ENCODE results near the gene TM9SF1.

Gene TM9SF1

GRCh38 chr14:24179961-24180796 lies 15.1 kb downstream of the TM9SF1 start:
- in situ Hi-C loops (cut with MboI; ENCODE audit: low sequenced_read_pairs): no loop called here

GRCh38 chr14:24179294-24179960 lies 15.8 kb downstream of the TM9SF1 start:
- in situ Hi-C loops (cut with MboI; ENCODE audit: low sequenced_read_pairs): no loop called here

- in situ Hi-C loops (cut with MboI; ENCODE audit: low sequenced_read_pairs): no loop called here
These were observed 16.7 kb downstream of the TM9SF1 start for GRCh38 chr14:24178399-24179178.

DNA sequence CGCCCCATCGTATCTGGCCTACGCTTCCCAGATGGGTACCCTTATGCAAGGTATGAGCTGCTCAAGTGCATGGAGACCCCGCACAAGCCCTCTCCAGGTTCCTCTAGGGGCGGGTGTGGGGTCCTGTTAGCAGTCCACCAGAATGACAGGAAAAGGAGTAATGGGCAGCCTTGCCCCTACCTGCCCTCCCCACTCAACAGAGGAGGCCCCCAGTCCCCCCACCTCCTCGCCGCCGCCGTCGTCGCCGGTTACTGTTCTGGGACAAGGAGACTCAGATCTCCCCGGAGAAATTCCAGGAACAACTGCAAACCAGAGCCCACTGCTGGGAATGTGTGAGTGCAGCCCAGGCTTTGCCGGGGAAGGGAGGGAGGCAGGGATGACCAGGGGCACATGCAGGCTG lies 17.4 kb downstream of the TM9SF1 start:
- in situ Hi-C loops (cut with MboI; ENCODE audit: low sequenced_read_pairs): no loop called here

- in situ Hi-C loops (cut with MboI; ENCODE audit: low sequenced_read_pairs): no loop called here
These were observed 18.0 kb downstream of the TM9SF1 start for GRCh38 chr14:24177041-24177825.

GRCh38 chr14:24176599-24176998 lies 18.6 kb downstream of the TM9SF1 start:
- in situ Hi-C loops (cut with MboI; ENCODE audit: low sequenced_read_pairs): no loop called here

GRCh38 chr14:24172871-24173281 lies 22.4 kb downstream of the TM9SF1 start:
- in situ Hi-C loops (cut with MboI; ENCODE audit: low sequenced_read_pairs): no loop called here

DNA sequence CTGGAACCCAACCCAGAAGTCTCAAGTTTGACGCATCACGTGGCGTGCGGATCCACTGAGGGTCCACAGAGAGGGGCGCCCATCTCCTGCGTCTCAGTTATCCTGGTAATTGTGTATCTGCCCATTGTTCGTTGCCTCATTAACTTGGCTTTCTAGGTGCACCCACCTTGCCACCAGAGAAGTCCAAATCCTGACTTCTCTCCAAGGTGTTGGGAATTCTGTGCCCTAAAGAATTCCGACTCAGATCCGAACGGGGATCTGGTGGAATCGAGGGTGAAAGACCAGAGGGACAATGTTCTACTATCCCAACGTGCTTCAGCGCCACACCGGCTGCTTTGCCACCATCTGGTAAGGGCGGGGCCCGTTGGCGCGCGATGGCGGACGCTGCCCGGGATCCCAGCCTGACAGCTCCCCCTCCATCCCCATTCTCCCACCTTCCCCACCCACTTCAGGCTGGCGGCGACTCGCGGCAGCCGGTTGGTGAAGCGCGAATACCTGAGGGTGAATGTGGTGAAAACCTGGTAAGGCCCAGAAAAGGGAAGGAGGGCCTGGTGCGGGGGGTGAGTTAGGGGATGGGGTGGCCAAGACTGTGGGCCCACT lies 22.9 kb downstream of the TM9SF1 start:
- in situ Hi-C loops (cut with MboI; ENCODE audit: low sequenced_read_pairs): no loop called here

DNA sequence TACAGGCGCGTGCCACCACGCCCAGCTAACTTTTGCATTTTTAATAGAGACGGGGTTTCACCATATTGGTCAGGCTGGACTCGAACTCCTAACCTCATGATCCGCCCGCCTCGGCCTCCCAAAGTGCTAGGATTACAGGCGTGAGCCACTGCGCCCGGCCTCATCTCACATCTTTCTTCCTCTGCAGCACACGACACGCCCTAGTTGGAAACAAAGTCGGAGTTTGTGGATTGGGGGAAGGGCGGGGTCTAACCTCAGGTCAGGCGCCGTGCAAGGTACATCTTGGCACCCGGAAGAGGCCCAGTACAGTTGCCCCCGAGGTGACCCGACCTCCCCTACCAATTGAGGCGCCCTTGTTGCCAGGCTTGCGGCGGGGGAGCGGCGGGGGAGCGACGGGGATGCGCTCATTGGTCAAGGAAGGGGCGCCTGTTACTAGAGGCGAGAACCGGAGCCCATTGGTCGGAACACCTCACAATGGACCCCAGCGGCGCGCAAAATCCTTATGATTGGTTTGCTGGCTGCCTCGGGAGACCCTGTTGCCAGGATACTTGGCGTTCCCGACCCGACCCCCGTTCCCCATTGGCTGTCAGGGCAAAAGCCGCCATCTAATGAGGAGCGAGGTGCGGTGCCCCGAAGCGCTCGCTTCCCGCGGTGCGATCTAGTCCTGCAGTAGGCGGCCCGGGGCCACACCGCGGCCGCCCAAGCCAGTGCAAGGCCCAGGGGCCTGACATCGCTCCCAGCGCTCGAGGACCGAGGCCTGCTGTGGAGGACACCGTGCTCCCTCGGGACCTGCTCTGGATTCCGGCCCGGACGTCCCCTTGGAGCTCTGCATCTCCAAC lies 23.6 kb downstream of the TM9SF1 start, which contains the start of gene REC8:
Gene REC8, plus strand, starts transcription at position 659 of the 839 bp plus-strand sequence. CDS start 473 bp downstream, outside the sequence.
- in situ Hi-C loops (cut with MboI; ENCODE audit: low sequenced_read_pairs): no loop called here

- in situ Hi-C loops (cut with MboI; ENCODE audit: low sequenced_read_pairs): no loop called here
These were observed 27.6 kb downstream of the TM9SF1 start for GRCh38 chr14:24167469-24168114.

DNA sequence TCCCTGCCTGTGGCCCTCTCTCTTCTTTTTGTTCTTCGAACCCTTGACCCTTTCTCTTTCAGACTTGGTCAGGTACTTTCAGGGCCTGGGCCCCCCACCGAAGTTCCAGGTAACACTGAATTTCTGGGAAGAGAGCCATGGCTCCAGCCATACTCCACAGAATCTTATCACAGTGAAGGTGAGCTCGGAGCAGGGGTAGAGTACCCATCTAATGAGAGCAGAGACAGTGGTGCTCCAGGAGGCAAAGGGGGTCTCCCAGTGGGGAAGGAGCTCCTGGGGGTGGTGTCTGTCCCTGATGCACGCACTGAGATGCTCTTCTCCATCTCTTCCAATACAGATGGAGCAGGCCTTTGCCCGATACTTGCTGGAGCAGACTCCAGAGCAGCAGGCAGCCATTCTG lies 29.5 kb downstream of the TM9SF1 start:
- in situ Hi-C loops (cut with MboI; ENCODE audit: low sequenced_read_pairs): no loop called here

- in situ Hi-C loops (cut with MboI; ENCODE audit: low sequenced_read_pairs): no loop called here
These were observed 30.7 kb downstream of the TM9SF1 start for GRCh38 chr14:24164518-24164991.

GRCh38 chr14:24162093-24162492 lies 33.1 kb downstream of the TM9SF1 start:
- in situ Hi-C loops (cut with MboI; ENCODE audit: low sequenced_read_pairs): no loop called here

GRCh38 chr14:24160850-24161804 lies 34.1 kb downstream of the TM9SF1 start, which contains the start of gene IRF9:
IRF9 (plus strand) TSS chr14:24161265; CDS start chr14:24162145, 880 bp downstream.
- in situ Hi-C loops (cut with MboI; ENCODE audit: low sequenced_read_pairs): no loop called here

GRCh38 chr14:24160499-24160849 lies 34.8 kb downstream of the TM9SF1 start:
- in situ Hi-C loops (cut with MboI; ENCODE audit: low sequenced_read_pairs): no loop called here

- in situ Hi-C loops (cut with MboI; ENCODE audit: low sequenced_read_pairs): no loop called here
These were observed 35.3 kb downstream of the TM9SF1 start for GRCh38 chr14:24159777-24160498.

GRCh38 chr14:24157331-24157730 lies 37.9 kb downstream of the TM9SF1 start:
- in situ Hi-C loops (cut with MboI; ENCODE audit: low sequenced_read_pairs): no loop called here
